SK-N-SH treated with all-trans-retinoic acid at 6 μM for 48 hours (cell line): Measurements from ENCODE around the gene PLCD3.

Experiments
- ATAC-seq: fragments of 200-7000 bp; cut with Tn5 transposase; 3 replicates; pipeline ENCODE4 v1.9.1; 2020; ENCODE audit warnings: mild to moderate bottlenecking, moderate library complexity
- ARNTL ChIP-seq: fragments of 450-650 bp; formaldehyde crosslinking; IDR thresholded peaks from 2 replicates; pipeline ENCODE4 v1.5.0; 2020; ENCODE audit warnings: low read depth, mild to moderate bottlenecking, moderate library complexity, borderline replicate concordance
- BACH2 ChIP-seq: fragments of 250-450 bp; sonication (Bioruptor Pico); IDR thresholded peaks from 2 replicates; pipeline ENCODE4 v1.9.0; 2021; ENCODE audit warnings: mild to moderate bottlenecking, borderline replicate concordance
- CSDC2 ChIP-seq: fragments of 250-450 bp; sonication (Bioruptor Pico); IDR thresholded peaks from 2 replicates; pipeline ENCODE4 v1.5.0; 2020; ENCODE audit warnings: mild to moderate bottlenecking, moderate library complexity
- ESRRG ChIP-seq: fragments of 250-450 bp; sonication (Bioruptor Pico); IDR thresholded peaks from 2 replicates; pipeline ENCODE4 v1.6.1; 2021; ENCODE audit warnings: mild to moderate bottlenecking
- ISL1 ChIP-seq: fragments of 250-450 bp; sonication (Bioruptor Pico); IDR thresholded peaks from 2 replicates; pipeline ENCODE4 v2.1.2; 2022; ENCODE audit warnings: mild to moderate bottlenecking, moderate library complexity
- OSR1 ChIP-seq: fragments of 250-450 bp; sonication (Bioruptor Pico); IDR thresholded peaks from 2 replicates; pipeline ENCODE4 v1.8.0; 2022; ENCODE audit warnings: moderate library complexity, mild to moderate bottlenecking, inconsistent platforms
- PPARA ChIP-seq: fragments of 250-450 bp; sonication (Bioruptor Pico); IDR thresholded peaks from 2 replicates; pipeline ENCODE4 v1.5.0; 2020; ENCODE audit warnings: mild to moderate bottlenecking, borderline replicate concordance
- RARB ChIP-seq: fragments of 250-450 bp; sonication (Bioruptor Pico); IDR thresholded peaks from 2 replicates; pipeline ENCODE4 v1.8.0; 2021; ENCODE audit warnings: mild to moderate bottlenecking, moderate library complexity
- SNAI2 ChIP-seq: fragments of 250-450 bp; sonication (Bioruptor Pico); IDR thresholded peaks from 2 replicates; pipeline ENCODE4 v1.5.0; 2020; ENCODE audit warnings: mild to moderate bottlenecking, moderate library complexity
- TCF4 ChIP-seq: fragments of 250-450 bp; sonication (Bioruptor Pico); IDR thresholded peaks from 2 replicates; pipeline ENCODE4 v1.8.0; 2021; ENCODE audit warnings: mild to moderate bottlenecking, moderate library complexity, borderline replicate concordance
- TOX ChIP-seq: fragments of 250-450 bp; sonication (Bioruptor Pico); IDR thresholded peaks from 2 replicates; pipeline ENCODE4 v1.8.0; 2021; ENCODE audit warnings: mild to moderate bottlenecking, moderate library complexity, borderline replicate concordance
- ZC3H10 ChIP-seq: fragments of 250-450 bp; sonication (Bioruptor Pico); IDR thresholded peaks from 2 replicates; pipeline ENCODE4 v1.5.1; 2021; ENCODE audit warnings: mild to moderate bottlenecking, moderate library complexity
- ZFP3 ChIP-seq: fragments of 250-450 bp; sonication (Bioruptor Pico); IDR thresholded peaks from 2 replicates; pipeline ENCODE4 v1.5.0; 2020; ENCODE audit warnings: mild to moderate bottlenecking, moderate library complexity
- ZFP30 ChIP-seq: fragments of 450-650 bp; formaldehyde crosslinking; IDR thresholded peaks from 2 replicates; pipeline ENCODE4 v1.5.0; 2022; ENCODE audit warnings: mild to moderate bottlenecking, moderate library complexity
- ZNF565 ChIP-seq: fragments of 450-650 bp; formaldehyde crosslinking; conservative IDR thresholded peaks from 2 replicates; pipeline ENCODE4 v1.5.0; 2020; ENCODE audit warnings: low read depth, mild to moderate bottlenecking, moderate library complexity
- ZNF70 ChIP-seq: fragments of 450-650 bp; formaldehyde crosslinking; IDR thresholded peaks from 2 replicates; pipeline ENCODE4 v1.5.0; 2020; ENCODE audit warnings: mild to moderate bottlenecking, moderate library complexity
- ZNF8 ChIP-seq: fragments of 450-650 bp; formaldehyde crosslinking; IDR thresholded peaks from 2 replicates; pipeline ENCODE4 v1.5.0; 2020; ENCODE audit warnings: mild to moderate bottlenecking, moderate library complexity
- TF ChIP-seq, protein P1 (sequence below): fragments of 250-450 bp; sonication (Bioruptor Pico); IDR thresholded peaks from 2 replicates; pipeline ENCODE4 v1.8.0; 2020; ENCODE audit warnings: mild to moderate bottlenecking, moderate library complexity, borderline replicate concordance
- TF ChIP-seq, protein P2 (sequence below): fragments of 250-450 bp; sonication (Bioruptor Pico); IDR thresholded peaks from 2 replicates; pipeline ENCODE4 v1.5.1; 2020; ENCODE audit warnings: low read depth, mild to moderate bottlenecking, moderate library complexity
- TF ChIP-seq, protein P3 (sequence below): fragments of 250-450 bp; sonication (Bioruptor Pico); IDR thresholded peaks from 2 replicates; pipeline ENCODE4 v1.5.0; 2020; ENCODE audit warnings: mild to moderate bottlenecking, moderate library complexity
- TF ChIP-seq, protein P4 (sequence below): fragments of 250-450 bp; sonication (Bioruptor Pico); IDR thresholded peaks from 2 replicates; pipeline ENCODE4 v1.5.1; 2021; ENCODE audit warnings: mild to moderate bottlenecking, moderate library complexity
- TF ChIP-seq, protein P5 (sequence below): fragments of 250-450 bp; sonication (Bioruptor Pico); IDR thresholded peaks from 2 replicates; pipeline ENCODE4 v1.8.0; 2021; ENCODE audit warnings: low read depth, mild to moderate bottlenecking, moderate library complexity, borderline replicate concordance

PLCD3 gene

DNA sequence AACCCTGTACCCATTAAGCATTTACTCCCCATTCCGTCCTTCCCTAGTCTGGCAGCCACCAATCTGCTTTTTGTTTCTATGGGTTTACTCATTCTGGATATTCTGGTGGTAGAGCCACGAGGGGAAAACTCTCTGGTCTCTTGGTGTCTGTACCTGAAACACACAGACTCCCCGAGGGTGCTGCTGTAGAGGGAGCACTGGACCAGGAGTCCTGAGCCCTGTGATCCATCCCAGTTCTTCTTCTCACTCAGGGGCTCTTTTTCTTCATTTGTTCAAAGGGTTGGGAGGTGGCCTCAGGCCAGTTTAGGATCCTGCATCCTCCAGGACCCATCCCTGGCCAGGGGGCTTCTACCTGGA, 43.4 kb upstream of the PLCD3 start (continued):
- TF ChIP-seq RARB (CRISPR knock-in tag) = no peak
- no peak for TF ChIP-seq ZNF565
- no peak for TF ChIP-seq OSR1
- TF ChIP-seq ZNF70 (CRISPR knock-in tag) = no peak
- no peak for TF ChIP-seq CSDC2 (CRISPR knock-in tag)

DNA sequence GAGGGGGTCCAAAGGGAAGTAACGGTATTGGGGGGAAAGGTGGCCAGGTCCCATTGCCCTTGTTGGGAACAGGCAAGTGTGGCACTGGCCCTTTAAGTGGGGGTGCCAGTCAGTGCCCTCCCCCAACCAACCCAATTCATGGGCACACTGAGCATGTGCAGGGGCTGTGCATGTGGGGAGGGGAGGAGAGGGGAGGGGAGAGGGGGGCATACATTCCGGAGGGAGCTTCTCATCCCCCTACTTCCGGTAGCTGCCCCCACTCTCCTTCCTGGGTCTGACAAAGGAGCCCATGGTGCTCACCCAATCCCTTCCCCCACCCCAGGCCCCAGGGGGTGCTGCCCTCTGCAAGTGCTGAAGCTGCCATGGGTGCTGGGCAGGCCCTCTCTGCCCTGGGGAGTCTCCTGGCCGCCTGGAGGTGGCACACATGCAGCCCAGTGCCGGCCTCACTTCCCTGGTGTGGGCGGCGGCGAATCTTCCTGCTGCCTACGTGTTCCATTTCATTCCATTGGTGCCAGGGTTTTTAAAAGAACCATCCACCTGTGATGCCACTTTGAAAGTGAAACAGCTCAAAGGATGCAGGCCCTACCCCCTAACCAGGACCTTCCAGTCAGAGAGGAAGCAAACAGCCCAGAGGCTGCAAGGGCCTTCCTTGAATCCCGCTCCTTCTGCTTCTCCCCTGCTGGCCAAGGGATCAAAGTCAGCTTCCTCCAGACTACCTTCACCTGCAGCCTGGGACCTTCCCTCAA, 40.4 kb upstream of the PLCD3 start:
- ATAC-seq = peak; percentile 79

DNA sequence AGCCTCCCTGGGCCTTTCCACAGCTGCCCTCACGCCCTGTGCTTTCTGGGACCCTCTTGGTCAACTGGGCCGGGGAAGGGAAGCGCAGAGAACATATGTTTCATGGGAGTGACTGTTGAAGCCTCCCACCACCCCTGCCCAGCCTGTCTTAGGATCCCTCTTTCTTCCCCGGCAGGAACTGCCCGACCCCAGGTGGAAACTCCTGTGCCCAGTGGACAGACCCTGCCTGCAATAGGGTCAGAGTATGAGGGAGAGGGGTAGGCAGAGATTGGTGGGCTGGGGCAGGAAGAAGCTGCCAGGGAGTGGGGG, 39.9 kb upstream of the PLCD3 start:
- ATAC-seq = peak; percentile 5

More for the DNA sequence above, 40.4 kb upstream of the PLCD3 start:
- TF ChIP-seq ISL1 (CRISPR knock-in tag) (no peak), ARNTL (CRISPR knock-in tag) (no peak)
- TF ChIP-seq, protein P1, sequence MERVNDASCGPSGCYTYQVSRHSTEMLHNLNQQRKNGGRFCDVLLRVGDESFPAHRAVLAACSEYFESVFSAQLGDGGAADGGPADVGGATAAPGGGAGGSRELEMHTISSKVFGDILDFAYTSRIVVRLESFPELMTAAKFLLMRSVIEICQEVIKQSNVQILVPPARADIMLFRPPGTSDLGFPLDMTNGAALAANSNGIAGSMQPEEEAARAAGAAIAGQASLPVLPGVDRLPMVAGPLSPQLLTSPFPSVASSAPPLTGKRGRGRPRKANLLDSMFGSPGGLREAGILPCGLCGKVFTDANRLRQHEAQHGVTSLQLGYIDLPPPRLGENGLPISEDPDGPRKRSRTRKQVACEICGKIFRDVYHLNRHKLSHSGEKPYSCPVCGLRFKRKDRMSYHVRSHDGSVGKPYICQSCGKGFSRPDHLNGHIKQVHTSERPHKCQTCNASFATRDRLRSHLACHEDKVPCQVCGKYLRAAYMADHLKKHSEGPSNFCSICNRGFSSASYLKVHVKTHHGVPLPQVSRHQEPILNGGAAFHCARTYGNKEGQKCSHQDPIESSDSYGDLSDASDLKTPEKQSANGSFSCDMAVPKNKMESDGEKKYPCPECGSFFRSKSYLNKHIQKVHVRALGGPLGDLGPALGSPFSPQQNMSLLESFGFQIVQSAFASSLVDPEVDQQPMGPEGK (CRISPR knock-in tag) = peak; percentile 19; the same call in 1 of the 2 replicates

More for the DNA sequence above, 39.9 kb upstream of the PLCD3 start:
- TF ChIP-seq TOX (no peak), ZNF565 (no peak), SNAI2 (CRISPR knock-in tag) (no peak), ISL1 (CRISPR knock-in tag) (no peak), ZNF8 (CRISPR knock-in tag) (no peak), PPARA (no peak), OSR1 (no peak), ZC3H10 (no peak), ESRRG (CRISPR knock-in tag) (no peak), TCF4 (no peak), BACH2 (CRISPR knock-in tag) (no peak), ZFP3 (CRISPR knock-in tag) (no peak), RARB (CRISPR knock-in tag) (no peak), ZFP30 (CRISPR knock-in tag) (no peak)
- TF ChIP-seq, protein P2, sequence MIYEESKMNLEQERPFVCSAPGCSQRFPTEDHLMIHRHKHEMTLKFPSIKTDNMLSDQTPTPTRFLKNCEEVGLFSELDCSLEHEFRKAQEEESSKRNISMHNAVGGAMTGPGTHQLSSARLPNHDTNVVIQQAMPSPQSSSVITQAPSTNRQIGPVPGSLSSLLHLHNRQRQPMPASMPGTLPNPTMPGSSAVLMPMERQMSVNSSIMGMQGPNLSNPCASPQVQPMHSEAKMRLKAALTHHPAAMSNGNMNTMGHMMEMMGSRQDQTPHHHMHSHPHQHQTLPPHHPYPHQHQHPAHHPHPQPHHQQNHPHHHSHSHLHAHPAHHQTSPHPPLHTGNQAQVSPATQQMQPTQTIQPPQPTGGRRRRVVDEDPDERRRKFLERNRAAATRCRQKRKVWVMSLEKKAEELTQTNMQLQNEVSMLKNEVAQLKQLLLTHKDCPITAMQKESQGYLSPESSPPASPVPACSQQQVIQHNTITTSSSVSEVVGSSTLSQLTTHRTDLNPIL (CRISPR knock-in tag) = no peak
- TF ChIP-seq, protein P3, sequence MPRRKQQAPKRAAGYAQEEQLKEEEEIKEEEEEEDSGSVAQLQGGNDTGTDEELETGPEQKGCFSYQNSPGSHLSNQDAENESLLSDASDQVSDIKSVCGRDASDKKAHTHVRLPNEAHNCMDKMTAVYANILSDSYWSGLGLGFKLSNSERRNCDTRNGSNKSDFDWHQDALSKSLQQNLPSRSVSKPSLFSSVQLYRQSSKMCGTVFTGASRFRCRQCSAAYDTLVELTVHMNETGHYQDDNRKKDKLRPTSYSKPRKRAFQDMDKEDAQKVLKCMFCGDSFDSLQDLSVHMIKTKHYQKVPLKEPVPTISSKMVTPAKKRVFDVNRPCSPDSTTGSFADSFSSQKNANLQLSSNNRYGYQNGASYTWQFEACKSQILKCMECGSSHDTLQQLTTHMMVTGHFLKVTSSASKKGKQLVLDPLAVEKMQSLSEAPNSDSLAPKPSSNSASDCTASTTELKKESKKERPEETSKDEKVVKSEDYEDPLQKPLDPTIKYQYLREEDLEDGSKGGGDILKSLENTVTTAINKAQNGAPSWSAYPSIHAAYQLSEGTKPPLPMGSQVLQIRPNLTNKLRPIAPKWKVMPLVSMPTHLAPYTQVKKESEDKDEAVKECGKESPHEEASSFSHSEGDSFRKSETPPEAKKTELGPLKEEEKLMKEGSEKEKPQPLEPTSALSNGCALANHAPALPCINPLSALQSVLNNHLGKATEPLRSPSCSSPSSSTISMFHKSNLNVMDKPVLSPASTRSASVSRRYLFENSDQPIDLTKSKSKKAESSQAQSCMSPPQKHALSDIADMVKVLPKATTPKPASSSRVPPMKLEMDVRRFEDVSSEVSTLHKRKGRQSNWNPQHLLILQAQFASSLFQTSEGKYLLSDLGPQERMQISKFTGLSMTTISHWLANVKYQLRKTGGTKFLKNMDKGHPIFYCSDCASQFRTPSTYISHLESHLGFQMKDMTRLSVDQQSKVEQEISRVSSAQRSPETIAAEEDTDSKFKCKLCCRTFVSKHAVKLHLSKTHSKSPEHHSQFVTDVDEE (CRISPR knock-in tag) = no peak
- TF ChIP-seq, protein P4, sequence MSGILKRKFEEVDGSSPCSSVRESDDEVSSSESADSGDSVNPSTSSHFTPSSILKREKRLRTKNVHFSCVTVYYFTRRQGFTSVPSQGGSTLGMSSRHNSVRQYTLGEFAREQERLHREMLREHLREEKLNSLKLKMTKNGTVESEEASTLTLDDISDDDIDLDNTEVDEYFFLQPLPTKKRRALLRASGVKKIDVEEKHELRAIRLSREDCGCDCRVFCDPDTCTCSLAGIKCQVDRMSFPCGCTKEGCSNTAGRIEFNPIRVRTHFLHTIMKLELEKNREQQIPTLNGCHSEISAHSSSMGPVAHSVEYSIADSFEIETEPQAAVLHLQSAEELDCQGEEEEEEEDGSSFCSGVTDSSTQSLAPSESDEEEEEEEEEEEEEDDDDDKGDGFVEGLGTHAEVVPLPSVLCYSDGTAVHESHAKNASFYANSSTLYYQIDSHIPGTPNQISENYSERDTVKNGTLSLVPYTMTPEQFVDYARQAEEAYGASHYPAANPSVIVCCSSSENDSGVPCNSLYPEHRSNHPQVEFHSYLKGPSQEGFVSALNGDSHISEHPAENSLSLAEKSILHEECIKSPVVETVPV (CRISPR knock-in tag) = no peak
- TF ChIP-seq, protein P5, sequence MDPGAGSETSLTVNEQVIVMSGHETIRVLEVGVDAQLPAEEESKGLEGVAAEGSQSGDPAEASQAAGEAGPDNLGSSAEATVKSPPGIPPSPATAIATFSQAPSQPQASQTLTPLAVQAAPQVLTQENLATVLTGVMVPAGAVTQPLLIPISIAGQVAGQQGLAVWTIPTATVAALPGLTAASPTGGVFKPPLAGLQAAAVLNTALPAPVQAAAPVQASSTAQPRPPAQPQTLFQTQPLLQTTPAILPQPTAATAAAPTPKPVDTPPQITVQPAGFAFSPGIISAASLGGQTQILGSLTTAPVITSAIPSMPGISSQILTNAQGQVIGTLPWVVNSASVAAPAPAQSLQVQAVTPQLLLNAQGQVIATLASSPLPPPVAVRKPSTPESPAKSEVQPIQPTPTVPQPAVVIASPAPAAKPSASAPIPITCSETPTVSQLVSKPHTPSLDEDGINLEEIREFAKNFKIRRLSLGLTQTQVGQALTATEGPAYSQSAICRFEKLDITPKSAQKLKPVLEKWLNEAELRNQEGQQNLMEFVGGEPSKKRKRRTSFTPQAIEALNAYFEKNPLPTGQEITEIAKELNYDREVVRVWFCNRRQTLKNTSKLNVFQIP (CRISPR knock-in tag) = no peak
